IPS-11a (cell line): ENCODE results near the gene FOXL2NB.

Experiments used
- H3K4me3 ChIP-seq: one replicate; pipeline ENCODE4 v1.5.1; 2013; ENCODE audit warnings: low read depth, low read length, control low read depth

The FOXL2NB gene

GRCh38 chr3:138928727-138929372, 18.2 kb upstream of the FOXL2NB start:
- no peak overlapping the region for H3K4me3 ChIP-seq

DNA sequence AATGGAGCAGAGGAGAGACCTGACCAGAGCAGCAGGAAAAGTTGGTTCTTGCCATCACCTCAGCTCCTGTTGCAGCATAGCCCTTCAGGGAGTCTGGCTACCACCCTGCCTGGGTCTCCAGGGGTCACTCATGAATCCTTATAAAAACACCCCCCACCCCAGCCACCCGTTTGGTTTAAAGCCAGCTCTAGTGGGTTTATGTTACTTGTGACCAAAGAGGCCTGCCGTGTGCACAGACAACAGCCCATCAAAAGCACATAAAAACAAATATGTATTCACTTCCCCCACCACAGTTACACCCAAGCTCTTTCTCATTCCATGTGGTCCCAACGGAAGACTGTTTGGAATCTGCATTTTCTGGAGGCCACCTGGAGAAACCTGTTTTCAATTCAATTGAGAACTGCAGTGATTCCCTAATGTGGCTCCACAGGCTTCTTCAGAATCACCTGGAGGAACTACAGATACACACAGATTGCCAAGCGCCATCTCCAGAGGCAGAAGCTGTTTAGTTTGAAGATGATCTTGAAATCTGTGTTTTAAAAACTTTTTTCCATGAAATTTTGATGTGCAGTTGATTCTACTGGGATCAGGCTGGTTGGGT, 13.8 kb upstream of the FOXL2NB start:
- no peak overlapping the region for H3K4me3 ChIP-seq

DNA sequence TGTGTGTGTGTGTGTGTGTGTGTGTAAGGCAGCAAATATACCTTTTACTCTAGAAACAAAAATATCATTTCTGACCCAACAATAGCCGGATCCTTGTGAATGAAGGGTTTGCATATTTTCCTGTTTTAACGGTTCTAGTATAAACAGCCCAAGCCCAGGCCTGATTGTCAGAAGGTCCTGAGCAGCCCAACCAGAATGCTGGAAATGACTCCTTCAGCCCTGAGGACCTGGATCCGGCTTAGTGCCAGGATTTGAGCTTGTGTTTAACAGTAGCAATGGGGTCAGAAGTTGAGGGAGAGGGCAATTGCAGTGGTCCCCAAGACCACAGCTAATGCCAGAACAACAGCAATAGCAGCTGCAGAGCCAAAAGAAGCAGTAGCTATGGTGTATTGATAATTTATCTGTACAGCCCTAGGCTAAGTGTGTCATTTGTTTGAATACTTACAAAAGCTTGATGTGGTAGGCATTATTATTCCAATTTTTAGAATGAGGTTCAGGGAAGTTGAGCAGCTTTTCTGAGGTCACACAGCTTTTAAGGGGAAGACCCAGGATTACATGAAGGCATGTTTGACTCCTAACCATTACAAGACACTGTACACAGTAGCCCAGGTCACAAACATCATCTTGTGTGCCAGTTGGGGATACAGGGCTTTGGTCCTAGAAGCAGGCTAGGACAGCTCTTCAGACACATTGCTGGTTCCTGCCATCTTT, 12.9 kb upstream of the FOXL2NB start:
- no peak overlapping the region for H3K4me3 ChIP-seq

DNA sequence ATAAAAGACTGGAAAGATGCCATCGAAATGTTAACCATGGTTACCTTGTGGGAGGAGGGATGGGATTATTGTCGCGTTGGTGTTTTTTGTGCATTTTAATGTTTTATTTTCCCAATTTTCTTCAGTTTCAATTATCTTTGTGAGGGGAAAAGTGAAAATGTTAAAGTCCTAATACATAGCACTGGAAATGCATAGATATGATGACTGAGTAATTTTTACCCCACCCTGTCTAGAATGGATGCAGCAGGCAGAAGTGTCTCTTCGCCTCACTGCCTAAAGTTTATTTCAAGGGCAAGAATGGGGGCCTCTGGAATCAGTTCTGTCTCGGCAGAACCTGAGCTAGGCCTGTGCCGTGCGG, 11.5 kb upstream of the FOXL2NB start:
- H3K4me3 ChIP-seq: no peak overlapping the region

DNA sequence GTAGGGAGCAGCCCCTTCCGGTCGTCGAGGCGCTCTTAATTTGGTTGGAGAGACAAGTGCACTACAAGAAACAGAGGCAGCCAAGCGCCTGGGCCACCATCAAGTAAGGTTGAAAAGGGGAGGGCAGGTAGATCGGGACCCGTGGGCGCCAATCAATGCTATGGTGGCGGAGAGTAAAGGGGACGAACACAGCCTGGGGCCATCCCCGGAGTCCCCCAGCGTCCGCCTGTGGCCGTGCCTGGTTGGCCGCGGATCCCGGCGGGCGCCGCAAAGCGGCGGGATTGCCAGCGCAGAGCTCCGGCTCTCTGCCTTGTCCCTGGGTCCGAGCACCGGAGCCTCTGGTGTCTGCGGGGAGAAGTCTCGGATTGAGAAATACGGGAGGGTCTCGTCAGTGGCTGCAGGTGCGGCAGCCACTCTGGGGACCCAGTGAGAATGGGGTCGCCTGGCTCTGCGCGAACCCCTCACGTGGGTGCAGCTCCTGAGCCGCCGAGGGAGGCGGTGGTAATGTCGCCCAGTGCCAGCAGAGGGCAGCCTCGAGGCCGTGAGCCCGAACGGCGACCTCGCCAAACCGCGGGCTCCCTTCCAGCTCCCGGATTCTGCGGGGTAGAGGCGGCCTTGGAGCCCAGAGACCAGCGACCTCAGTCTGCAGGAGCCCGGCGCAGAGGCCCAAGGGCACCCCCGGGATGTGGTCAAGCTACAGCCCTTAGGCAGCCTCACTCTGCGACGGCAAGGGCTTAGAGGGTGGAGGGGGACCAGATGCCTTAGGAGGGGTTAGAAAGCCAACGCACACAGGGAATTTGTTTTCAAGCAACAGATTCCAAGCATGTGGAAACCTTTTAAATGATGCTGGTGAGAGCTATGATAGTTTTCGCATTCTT, 10.9 kb upstream of the FOXL2NB start:
- peak overlapping the region; percentile 33 for H3K4me3 ChIP-seq

DNA sequence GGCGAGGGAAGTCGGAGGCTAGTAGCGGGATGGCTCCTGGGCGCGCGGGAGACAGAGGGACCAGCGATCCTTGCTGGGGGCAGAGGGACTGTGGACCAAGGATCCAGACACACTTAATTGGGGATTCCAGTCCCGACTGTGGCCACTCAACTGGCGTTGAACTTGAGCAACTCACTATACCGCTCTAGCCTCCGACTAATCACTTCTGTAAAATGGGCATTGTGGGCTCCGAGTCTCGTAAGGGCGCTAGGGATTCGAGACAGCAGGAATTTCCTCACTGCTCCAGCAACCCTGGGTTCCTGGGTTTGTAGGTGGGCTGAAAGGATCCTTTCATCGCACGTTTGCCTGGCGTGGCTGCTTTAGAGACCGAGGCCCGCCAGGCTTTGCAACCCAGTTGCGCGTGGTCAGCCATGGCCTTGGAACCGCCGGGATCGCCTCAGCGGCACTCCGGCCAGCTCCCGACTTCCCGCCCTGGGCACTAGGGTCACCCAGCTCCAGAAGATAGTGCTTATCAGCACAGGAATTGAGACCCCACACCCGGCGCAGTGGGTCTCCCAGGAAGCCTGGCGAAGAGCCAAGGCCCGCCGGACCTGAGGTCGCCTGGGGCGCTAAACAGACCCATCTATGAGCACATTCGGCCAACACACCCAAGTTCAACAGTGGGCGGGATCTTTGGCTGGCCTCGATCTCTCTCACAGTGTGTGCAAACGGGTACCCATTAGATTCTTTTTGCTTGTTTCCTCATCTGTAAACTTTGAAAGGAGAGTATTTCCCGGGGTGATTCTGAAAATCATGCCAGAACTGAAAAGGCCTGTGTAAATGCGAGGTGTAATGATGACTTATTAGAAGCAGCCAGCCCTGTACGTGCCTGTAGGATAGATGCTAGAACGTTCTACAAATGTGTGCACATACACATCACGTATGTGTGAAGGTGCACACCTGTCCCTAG, 10.0 kb upstream of the FOXL2NB start:
- no peak overlapping the region for H3K4me3 ChIP-seq

DNA sequence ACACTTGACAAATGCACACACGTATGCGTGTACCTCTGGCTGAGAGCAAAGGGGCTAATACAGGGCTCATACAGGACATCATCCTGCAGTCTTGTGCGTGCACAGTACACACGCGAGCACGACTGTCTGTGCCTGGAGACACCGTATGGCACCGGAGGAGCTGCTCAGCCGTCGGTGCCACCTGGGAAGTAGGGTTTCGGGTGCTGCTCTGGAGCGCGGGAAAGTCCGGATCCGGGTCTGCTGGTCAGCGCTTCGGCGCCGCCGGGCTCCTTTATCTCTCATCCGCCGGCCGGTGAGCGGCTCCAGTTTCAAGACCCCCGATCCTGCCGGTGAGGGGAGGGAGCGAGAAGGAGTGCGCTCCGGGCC, 9.3 kb upstream of the FOXL2NB start:
- no peak overlapping the region for H3K4me3 ChIP-seq

DNA sequence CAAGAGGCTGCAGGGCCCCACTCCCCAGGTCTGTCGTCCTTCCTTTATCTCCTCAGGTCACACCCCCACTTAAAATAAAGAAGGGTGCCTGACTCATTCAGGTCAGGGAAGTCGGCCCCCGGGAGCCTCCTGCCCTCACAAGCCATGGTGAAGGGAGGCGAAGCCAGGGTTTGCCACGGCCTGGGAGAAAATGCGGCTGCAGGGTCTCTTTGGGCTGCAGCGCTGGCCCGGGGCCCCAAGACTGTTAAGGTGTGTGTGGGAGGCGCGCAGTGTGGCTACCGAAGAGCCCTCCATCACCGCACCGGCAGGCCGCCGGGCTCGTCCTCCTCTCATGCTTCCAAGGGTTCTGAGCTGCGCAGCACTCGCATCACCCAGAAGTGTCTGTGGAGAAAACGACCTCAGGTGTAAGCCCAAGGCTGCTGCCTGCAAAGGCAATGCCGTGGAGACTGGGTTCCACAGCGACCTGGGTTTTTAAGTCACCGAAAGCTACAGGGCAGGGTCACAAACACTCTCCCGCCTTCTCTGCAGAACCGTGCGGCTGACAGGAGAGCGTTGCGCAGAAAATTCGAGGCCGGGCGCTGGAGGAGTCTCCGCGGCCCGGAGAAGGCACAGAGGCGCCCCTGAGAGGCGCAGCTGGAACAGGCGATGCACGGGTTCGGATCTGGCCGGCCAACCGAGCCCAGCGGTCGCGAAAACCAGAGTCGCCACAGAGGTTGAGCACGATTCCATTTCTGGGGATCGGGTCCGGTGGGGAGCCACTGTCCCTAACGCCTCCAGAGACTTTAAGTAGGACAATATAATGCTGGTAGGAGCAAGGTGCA, 8.8 kb upstream of the FOXL2NB start:
- no peak overlapping the region for H3K4me3 ChIP-seq

DNA sequence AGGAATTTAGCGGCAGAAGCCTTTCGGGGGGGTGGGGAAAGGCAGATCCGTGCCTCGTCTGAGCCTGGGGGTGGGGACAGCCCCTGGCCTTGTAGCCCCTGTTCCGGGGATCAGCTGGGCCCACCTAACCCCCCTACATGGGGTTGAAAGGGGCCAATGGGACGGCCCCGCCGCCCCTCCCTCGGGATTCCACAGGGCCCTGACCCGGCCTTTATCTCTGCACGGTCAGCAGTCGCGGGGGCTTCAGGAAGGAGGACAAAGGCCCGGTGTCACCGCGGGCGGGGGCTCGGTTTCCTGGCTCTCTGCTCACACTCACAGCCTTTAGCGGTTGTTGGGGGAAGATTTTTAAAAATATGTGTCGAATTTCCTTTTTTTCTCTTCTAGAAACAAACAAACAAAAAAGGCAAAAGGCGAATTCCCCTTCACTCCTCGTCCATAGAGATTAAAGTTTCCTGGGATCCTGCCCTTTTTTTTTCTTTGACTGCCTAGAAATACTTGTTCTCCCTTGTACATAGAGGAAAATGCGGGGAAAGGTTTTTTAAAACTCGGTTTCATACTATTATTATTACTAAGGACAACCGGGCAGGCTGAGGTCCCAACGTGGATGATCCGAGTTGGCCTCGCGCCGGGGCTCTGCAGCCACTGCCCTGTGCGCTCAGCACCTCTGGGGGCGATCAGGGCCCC, 8.0 kb upstream of the FOXL2NB start:
- no peak overlapping the region for H3K4me3 ChIP-seq

- no peak overlapping the region for H3K4me3 ChIP-seq
Measured at GRCh38 chr3:138939561-138940241, 7.3 kb upstream of the FOXL2NB start.

GRCh38 chr3:138940446-138940845, 6.6 kb upstream of the FOXL2NB start:
- no peak overlapping the region for H3K4me3 ChIP-seq

GRCh38 chr3:138941259-138941885, 5.6 kb upstream of the FOXL2NB start:
- H3K4me3 ChIP-seq: no peak overlapping the region

DNA sequence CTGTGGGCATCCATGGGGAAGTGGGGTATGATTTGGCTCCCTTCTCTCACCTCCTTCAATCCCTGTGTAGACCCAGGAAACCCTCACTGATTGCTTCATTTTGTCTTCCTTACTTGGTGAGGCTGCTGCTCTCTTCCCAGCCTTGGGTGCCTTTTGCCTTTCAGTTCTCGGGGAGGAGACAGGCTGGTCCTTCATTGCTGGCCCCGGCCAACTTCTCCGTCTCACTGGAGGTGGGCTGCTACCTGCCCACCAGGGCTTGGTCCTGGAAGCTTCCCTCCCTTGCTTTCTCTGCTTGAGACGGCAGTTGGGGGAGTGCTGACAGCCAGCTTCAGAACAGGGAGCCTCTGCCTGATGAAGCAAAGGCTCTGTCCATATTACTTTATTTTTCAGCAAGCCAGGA, 4.7 kb upstream of the FOXL2NB start:
- no peak overlapping the region for H3K4me3 ChIP-seq

- H3K4me3 ChIP-seq: no peak overlapping the region
Measured at GRCh38 chr3:138942861-138943623, 4.0 kb upstream of the FOXL2NB start.

DNA sequence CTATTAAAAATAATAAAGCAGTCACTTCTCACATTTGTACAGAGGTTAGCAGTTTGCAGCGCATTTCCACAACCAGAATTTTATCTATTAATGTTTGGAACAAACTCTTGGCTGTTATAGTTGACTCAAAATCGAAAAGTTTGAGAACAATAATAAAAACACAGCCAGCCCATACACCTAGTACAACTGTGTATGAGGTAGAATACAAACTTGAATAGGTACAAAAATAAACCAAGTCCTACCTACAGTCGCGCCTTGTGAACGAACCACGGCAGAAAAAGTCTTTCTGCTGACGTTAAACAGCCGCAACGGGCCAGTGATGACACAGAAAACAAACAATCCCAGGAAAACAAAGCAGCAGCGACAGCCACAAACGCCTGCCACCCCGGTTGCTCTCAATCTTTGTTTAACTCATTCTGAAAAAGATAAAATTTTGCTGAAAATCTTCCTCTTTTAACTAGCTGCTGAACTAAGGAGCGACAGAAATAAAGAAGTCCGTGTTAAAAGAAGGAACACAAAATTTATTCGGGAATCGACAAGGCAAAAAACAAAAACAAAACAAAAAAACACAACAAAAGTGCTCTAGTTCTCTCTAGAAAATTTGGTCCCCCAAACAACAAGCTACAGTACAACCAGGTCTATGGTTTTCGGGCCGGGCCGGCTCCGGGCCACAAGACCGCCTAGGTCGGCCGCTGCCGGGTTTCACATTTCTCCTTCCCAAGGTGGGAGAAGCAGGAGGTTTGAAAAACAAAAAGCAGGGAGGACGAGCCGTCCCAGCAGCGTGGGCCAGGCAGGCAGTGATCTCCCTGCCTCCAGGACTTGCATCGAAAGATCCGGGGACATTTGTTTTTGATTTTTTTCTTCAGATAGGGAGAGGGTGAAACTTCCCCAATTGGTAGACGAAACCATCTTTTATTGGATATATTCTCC, 3.0 kb upstream of the FOXL2NB start:
- H3K4me3 ChIP-seq: no peak overlapping the region

GRCh38 chr3:138944654-138944928, 2.4 kb upstream of the FOXL2NB start:
- H3K4me3 ChIP-seq: peak overlapping the region; percentile 18
